NOMO-1 treated with DMSO at 0.1 percent for 48 hours (cell line): Measurements from ENCODE around the gene CLIP1.
"Not testable (repeated sequence)": the region's sequence is repeated elsewhere in the genome, so short reads cannot be mapped to it uniquely, and the experiment has no call there.

Experiments
- DNase-seq: peaks from one replicate; lab custom pipeline; 2025; ENCODE audit not compliant: unreplicated experiment; lab: John Stamatoyannopoulos, UW

The CLIP1 gene

DNA sequence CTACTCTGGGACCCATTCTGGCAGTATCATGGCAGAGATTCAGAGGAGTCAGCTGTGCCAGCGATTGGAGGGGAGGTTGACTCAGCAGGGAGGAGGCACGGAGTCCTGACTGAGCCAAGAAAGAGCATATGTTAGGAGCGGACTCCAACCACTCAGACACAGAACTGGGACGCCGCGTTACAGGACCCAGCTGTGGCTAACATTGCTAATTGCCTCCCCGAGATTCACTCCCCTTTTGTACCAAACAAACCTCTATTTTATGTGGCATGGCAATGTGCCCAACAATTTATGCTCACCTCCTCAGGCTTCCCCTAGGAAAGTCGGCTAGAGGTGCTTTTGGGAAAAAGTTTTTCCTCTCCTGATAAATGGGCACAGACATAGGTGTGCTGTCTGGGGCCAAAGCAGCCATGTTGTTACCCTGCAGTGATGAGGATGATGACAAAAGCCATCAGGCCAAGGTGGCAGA is 15.2 kb upstream of the CLIP1 start:
- DNase-seq: no peak

GRCh38 chr12:122435186-122435585 is 12.7 kb upstream of the CLIP1 start:
- no peak for DNase-seq

- not testable (repeated sequence) for DNase-seq
These were observed 6.6 kb upstream of the CLIP1 start for GRCh38 chr12:122429043-122429442.

- no peak for DNase-seq
These were observed 4.9 kb upstream of the CLIP1 start for GRCh38 chr12:122427403-122427802.

DNA sequence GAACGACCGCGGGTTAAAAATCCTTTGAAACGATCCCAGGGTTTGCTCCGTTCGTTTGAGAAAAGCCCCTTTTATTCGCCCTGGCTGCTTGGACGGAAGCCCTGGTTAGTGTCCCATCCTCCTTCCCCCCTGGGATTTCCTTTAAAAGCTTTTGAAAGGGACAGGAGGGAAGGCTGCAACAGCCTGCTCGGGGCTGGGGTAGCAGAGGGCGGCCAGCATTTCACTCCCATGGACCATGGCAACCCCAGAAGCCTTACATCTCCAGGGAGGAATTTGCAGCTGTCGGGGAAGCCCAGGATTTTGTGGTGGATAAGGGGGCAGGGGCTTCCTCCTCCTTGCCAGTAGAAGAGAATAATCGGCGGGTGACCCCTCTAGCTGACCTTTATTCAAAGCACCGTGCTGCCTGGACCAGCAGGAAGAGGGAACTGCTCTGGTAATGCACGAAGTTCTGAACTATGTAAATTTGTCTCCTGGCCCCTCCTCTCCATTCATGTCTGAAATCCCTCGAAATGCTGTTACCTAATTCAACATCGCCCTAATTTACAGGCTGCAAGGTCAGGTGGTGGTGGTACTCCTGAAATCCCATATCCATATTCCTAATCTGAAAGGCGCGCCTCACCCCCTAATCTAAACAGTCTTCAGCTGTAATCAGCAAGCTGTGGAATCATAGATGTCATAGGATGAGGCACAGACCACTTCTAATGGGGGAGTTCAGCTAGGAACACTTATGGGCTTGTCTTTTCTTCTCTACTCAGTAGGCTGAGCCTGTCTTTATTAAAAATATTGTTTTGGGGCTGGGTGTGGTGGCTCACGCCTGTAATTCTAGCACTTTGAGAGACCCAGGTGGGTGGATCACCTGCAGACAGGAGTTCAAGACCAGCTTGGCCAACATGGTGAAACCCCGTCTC is 1.0 kb upstream of the CLIP1 start:
- DNase-seq: peak; percentile 30

DNA sequence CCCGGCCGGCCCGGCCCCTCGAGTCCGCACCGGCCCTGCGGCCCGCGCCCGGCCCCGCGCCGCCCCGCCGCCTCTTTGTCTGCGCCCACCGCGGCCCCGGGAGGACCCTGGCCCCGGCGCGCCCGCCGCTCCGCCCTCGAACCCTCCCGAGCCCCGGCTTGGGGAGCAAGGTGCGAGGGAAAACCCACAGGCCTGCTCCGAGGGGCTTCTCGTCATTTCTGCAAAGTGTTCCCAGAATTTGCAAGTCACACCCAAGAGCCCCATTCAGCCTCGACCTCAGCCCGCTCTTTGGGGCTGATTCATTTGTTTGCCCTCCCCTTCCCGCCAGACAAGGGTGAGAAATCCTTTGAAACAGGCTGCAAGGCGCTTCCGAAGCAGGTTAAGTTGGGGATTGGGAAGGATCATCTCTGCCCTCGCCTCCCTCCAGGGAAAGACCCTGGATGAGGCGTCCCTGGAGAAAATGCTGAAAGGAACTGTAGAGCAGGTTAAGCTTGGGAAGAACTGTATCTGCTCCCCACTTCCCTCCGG is 325 bp upstream of the CLIP1 start:
- no peak for DNase-seq

DNA sequence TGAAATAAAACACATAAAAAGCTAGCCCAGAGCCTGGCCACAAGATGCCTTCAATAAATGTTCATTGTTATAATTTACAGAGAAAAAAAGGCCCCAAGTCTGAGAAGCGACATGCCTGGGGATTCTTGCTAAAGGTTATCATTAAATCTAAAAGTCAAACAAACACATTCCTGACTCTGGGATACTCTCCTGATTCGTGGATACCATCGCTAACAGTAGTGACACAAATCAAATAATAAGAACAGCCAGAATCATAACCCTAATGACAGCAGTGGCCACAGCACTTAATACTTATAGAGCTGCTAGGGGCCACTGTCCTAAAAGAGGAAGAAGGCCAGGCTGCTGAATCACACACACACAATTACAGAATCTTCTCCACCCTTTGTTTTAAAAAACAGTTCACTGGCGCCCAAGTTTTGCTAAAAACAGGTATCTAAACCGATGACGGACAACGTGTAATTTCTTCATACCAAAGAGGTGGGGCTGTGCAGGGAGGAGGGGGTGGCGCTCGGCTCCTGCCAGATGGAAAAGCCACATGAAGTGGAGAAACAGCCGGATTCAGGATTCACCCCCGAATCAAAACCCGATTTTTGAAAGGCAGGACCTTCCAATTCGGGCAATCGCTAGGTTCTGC is 1.2 kb downstream of the CLIP1 start:
- peak; percentile 88 for DNase-seq

DNA sequence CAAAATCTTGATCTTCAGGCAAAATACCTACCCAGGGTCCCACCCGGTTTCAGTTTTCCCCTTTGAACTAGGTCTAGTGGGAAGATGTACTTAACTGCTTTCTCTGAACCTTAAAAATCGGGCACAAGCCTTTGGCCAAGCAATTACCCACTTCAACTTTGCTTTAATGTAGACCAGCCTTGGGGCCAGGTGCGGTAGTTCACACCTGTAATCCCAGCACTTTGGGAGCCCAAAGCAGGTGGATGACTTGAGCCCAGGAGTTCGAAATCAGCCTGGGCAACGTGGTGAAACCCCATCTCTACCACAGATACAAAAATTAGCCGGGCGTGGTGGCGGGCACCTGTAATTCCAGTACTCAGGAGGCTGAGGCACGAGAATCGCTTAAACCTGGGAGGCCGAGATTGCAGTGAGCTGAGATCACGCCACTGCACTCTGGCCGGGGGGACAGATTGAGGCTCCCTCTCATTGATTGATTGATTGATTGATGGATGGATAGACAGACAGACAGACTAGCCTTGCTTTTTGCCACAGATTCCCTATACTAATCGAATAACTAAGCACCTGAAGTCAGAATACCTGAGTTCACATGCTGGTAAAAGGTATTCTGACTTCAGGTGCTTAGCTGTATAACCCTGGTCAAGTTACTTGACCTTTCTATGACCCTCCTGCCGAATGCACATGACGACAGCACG is 1.9 kb downstream of the CLIP1 start:
- peak; percentile 2 for DNase-seq

DNA sequence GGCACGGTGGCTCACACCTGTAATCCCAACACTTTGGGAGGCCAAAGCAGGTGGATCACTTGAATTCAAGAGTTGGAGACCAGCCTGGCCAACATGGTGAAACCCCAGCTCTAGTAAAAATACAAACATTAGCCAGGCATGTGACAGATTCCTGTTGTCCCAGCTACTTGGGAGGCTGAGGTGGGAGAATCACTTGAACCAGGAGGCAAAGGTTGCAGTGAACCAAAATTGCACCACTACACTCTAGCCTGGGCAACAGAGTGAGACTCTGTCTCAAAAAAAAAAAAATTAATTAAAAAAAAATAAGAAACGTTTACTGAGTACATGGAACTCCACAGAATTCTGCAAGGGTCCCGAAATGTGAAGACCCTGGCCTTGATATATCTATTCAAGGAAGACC is 3.4 kb downstream of the CLIP1 start:
- DNase-seq: not testable (repeated sequence)

DNA sequence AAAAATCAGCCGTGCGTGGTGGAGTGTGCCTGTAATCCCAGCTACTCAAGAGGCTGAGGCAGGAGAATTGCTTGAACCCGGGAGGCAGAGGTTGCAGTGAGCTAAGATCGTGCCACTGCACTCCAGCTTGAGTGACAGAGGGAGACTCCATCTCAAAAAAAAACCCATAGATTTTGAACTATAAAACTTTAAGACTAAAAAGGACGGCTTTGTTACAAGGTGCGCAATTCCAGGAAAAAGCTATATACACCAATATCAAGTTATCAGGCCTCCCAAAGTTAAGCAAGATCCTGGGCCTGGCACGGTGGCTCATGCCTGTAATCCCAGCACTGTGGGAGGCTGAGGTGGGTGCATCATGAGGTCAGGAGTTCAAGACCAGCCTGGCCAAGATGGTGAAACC is 6.8 kb downstream of the CLIP1 start:
- DNase-seq: not testable (repeated sequence)

GRCh38 chr12:122413516-122414404 is 8.7 kb downstream of the CLIP1 start:
- DNase-seq: peak; percentile 49

- no peak for DNase-seq
These were observed 9.5 kb downstream of the CLIP1 start for GRCh38 chr12:122412851-122413433.

- no peak for DNase-seq
These were observed 10.9 kb downstream of the CLIP1 start for GRCh38 chr12:122411537-122411936.

DNA sequence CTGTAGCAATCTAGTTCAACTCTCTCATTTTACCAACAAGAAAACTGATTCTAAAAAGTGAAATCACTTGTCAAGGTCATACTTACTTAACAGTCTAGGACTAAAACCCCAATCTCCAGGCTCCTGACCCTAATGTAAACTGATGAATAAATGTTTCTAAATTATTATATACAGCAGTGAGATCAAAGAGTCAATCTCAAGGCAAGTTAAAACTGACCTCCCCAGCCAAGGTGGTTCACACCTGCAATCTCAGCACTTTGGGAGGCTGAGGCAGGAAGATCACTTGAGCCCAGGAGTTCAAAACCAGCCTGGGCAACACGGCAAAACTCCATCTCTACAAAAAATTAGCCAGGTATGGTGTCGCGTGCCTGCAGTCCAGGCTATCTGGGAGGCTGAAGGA is 15.3 kb downstream of the CLIP1 start:
- no peak for DNase-seq

- DNase-seq: peak; percentile 39
These were observed 15.7 kb downstream of the CLIP1 start for GRCh38 chr12:122406701-122407164.

DNA sequence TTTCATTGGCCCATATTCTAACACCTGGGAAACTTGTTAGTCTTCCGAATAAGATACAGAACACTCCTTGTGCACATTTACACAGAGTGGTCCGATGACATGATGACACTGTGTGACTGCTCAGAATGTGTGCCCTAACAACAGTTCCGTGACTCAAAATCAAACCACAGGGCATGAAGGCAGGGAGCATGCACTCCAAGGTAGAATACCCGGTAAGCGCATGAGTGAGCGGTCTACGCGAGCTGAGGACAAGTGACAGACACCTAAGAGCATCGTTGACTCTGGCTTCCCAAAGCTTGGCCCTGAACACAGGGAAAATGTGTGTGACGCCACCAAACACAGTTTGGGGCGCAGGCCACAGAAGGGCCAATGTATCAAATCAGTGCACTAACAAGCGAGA is 18.6 kb downstream of the CLIP1 start:
- DNase-seq: no peak

DNA sequence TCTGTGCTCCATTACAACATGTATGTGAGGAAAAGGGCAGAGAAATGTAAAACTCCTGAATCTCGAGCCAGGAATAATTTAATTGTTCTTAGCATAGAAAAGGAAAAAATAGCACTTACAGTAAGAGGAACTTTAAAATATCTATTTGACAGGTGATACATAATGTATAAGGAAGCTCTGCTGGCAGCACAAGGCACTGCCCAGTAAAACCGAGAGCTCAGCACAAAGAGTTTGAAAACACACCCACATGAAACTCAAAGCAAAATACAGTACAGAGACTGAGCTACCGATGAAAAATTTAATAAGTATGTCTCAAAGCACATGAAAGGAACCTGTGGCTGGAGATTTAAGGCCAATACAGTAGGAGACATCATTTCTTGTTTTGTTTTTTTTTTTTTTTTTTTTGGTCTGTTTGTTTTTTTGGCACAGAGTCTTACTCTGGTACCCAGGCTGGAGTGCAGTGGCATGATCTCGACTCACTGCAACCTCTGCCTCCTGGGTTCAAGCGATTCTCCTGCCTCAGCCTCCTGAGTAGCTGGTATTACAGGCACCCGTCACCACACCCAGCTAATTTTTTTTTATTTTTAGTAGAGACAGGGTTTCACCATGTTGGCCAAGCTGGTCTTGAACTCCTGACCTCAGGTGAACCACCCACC is 19.2 kb downstream of the CLIP1 start:
- peak; percentile 49 for DNase-seq

DNA sequence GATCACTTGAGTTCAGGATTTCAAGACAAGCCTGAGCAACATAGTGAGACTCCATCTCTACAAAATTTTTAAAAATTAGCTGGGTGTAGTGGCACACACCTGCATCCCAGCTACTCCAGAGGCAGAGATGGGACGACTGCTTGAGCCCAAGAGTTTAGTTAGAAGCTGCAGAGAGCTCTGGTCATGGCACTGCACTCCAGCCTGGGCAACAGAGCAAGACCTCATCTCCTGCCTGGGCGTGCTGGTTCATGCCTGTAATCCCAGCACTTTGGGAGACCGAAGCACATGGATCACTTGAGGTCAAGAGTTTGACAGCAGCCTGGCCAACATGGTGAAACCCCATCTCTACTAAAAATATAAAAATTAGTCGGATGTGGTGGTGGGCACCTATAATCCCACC is 20.2 kb downstream of the CLIP1 start:
- DNase-seq: no peak

- DNase-seq: peak; percentile 73
These were observed 22.7 kb downstream of the CLIP1 start for GRCh38 chr12:122399592-122400373.
